Measurements from ENCODE around the gene ABCD2. TPM values are rescaled to one million over a fixed set of nuclear protein-coding genes. Genes with fewer than 3 reads are reported as not detected.
"Not testable (repeated sequence)": the region's sequence is repeated elsewhere in the genome, so short reads cannot be mapped to it uniquely, and the experiment has no call there.

Gene ABCD2
- total RNA-seq, 1 donor = under 0.01 TPM

- H3K4me3 ChIP-seq (ENCODE audit: low read depth, low read length) = no peak overlapping the region
- no peak for TF ChIP-seq CTCF (IDR thresholded peaks at IDR 0.05; ENCODE audit: insufficient read depth, low read length)
- DNase-seq (ENCODE audit: low read depth) = no peak
These were observed 45.6 kb downstream of the ABCD2 start for GRCh38 chr12:39573971-39574370.

- no peak overlapping the region for H3K4me3 ChIP-seq (ENCODE audit: low read depth, low read length)
- no peak for TF ChIP-seq CTCF (IDR thresholded peaks at IDR 0.05; ENCODE audit: insufficient read depth, low read length)
- DNase-seq (ENCODE audit: low read depth) = no peak
These were observed 47.1 kb downstream of the ABCD2 start for GRCh38 chr12:39572551-39572950.

DNA sequence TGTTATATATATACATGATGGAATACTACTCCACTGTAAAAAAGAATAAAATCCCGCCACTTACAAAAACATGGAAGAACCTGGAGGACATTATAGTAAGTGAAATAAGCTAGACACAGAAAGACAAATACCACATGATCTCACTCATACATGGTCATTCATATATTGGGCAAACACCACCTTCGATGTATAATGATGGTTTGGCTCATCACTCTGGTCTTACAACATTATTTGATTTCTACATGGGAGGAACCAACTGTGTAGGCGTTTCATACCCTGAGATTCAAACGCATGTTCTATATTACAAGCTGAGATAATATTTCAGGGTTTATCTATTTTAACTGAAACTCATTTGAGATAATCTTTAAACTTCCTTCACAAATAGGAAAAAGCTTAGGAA, 48.3 kb downstream of the ABCD2 start:
- DNase-seq (ENCODE audit: low read depth) = no peak
- TF ChIP-seq CTCF (IDR thresholded peaks at IDR 0.05; ENCODE audit: insufficient read depth, low read length) = no peak
- H3K4me3 ChIP-seq (ENCODE audit: low read depth, low read length) = no peak overlapping the region

GRCh38 chr12:39553476-39553875, 66.1 kb downstream of the ABCD2 start:
- no peak for TF ChIP-seq CTCF (IDR thresholded peaks at IDR 0.05; ENCODE audit: insufficient read depth, low read length)
- DNase-seq (ENCODE audit: low read depth) = no peak
- H3K4me3 ChIP-seq (ENCODE audit: low read depth, low read length) = no peak overlapping the region

DNA sequence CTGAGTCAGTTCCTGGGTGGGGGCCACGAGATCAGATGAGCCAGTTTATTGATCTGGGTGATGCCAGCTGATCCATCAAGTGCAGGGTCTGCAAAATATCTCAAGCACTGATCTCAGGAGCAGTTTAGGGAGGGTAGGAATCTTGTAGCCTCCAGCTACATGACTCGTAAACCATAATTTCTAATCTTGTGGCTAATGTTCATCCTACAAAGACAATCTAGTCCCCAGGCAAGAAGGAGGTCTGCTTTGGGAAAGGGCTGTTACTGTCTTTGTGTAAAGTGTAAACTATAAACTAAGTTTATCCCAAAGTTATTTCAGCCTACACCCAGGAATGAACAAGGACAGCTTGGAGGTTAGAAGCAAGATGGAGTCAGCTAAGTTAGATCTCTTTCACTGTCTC, 75.4 kb downstream of the ABCD2 start:
- DNase-seq (ENCODE audit: low read depth); H3K4me3 ChIP-seq (ENCODE audit: low read depth, low read length): not testable (repeated sequence)

DNA sequence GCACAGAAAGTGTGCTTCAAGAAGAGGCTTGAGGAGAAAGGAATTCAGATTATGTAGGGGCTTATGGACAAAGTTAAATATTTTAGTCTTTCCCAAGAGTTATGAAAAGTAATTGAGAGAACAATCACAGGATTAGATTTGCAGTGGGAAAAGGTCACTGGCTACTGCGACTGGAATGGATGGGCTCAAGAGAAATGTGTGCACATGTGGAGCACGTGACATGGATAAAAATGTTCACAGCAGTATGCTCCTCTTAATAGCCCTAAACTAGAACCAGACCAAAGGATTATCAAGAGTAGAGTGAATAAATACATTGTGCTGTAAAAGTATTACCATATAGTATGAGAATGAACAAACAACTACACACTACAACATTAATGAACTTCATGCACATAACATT, 78.1 kb downstream of the ABCD2 start:
- H3K4me3 ChIP-seq (ENCODE audit: low read depth, low read length) = no peak overlapping the region
- no peak for TF ChIP-seq CTCF (IDR thresholded peaks at IDR 0.05; ENCODE audit: insufficient read depth, low read length)
- no peak for DNase-seq (ENCODE audit: low read depth)

GRCh38 chr12:39538679-39539104, 80.9 kb downstream of the ABCD2 start:
- no peak for DNase-seq (ENCODE audit: low read depth)
- H3K4me3 ChIP-seq (ENCODE audit: low read depth, low read length) = no peak overlapping the region
- no peak for TF ChIP-seq CTCF (IDR thresholded peaks at IDR 0.05; ENCODE audit: insufficient read depth, low read length)
